Gastroesophageal sphincter (tissue), 4 donors: ENCODE measurements around the gene IL1RAPL2. TPM values are rescaled to one million over a fixed set of nuclear protein-coding genes. Genes with fewer than 3 reads are reported as not detected.

ENCODE experiments used
- ATAC-seq: fragments of 150-250 bp; one replicate; pipeline ENCODE4 v1.9.1; 2016; ENCODE audit warnings: mild to moderate bottlenecking, moderate library complexity
- H3K27ac ChIP-seq, 4 donors: fragments of 200-600 bp; sonication (generic) in 3 of 4; 1 replicate in 3 of 4; 2 replicates in 1 of 4; pipeline ENCODE4 v1.5.1; 2016 to 2019
- H3K27me3 ChIP-seq: fragments of 200-600 bp; sonication (generic); one replicate; pipeline ENCODE4 v1.5.1; 2019
- H3K36me3 ChIP-seq, 2 donors: fragments of 200-600 bp; sonication (generic); one replicate each; pipeline ENCODE4 v1.5.1; 2019; ENCODE audit warnings: control low read depth in 1 of 2
- H3K4me1 ChIP-seq, 3 donors: fragments of 200-600 bp; sonication (generic); 1 replicate in 2 of 3; 2 replicates in 1 of 3; pipeline ENCODE4 v1.5.1; 2016 to 2019; ENCODE audit warnings: control low read depth in 2 of 3
- H3K4me3 ChIP-seq, 2 donors: fragments of 200-600 bp; sonication (generic); one replicate each; pipeline ENCODE4 v1.5.1; 2019; ENCODE audit warnings: mild to moderate bottlenecking in 1 of 2, moderate library complexity in 1 of 2
- H3K9me3 ChIP-seq, 3 donors: fragments of 200-600 bp; sonication (generic); one replicate each; pipeline ENCODE4 v1.5.1; 2017 to 2019; ENCODE audit warnings: control low read depth in 2 of 3
- CTCF ChIP-seq, 4 experiments: fragments of 200-600 bp in 2 of 4; fragments of 450-650 bp in 2 of 4; sonication (generic) in 1 of 4; IDR thresholded peaks; one replicate each; pipeline ENCODE4 v1.5.1; 2017 to 2019; ENCODE audit warnings: antibody characterized with exemption in 4 of 4, mild to moderate bottlenecking in 2 of 4, moderate library complexity in 2 of 4
- EP300 ChIP-seq: sonication (generic); formaldehyde crosslinking; IDR thresholded peaks from one replicate; pipeline ENCODE4 v1.6.1; 2017; ENCODE audit warnings: antibody characterized with exemption, mild to moderate bottlenecking
- POLR2A ChIP-seq, 2 donors: fragments of 450-650 bp; IDR thresholded peaks; one replicate each; pipeline ENCODE4 v1.6.1; 2017; ENCODE audit warnings: antibody characterized with exemption in 2 of 2, mild to moderate bottlenecking in 2 of 2, moderate library complexity in 1 of 2
- POLR2AphosphoS5 ChIP-seq: sonication (generic); formaldehyde crosslinking; IDR thresholded peaks from one replicate; pipeline ENCODE4 v1.6.1; 2017; ENCODE audit warnings: antibody characterized with exemption
- WGBS, 2 donors: methylation state at CpG; one replicate each; pipeline ENCODE4 v1.1.5; 2018; ENCODE audit warnings: low coverage in 1 of 2; 5-methylcytosine and 5-hydroxymethylcytosine counted together
- total RNA-seq, 4 donors: library from RNA; depleted of rRNA; stranded (reverse); fragments of >200 nt; gene quantifications; one replicate each; pipeline ENCODE4 v1.1.0, GENCODE V29; 2016

IL1RAPL2 gene
- total RNA-seq, 4 donors from 2014 or later: 0.54 TPM; not detected in 2

DNA sequence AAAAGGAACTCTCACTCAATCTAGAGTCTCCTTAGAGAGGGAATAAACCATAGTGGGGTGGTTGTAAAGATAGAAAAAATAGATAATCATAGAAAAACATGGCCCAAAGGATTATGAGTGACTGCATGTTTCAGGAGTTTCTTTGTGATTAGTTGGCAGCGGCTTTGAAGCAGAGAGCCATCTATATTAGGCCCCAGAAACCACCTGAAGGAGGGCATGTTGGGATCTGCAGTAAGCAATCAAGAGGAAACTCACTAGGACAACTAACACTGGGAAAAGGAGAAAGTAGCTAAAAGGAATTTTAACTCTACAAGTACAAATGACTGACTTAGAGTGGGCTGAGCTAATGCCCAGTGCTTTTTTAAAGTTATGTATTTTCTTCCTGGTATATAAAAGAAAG lies 987.1 kb downstream of the IL1RAPL2 start:
- no peak for ATAC-seq
- Histone ChIP-seq H3K27me3 (no peaks in the 10 kb centered on the region), H3K4me1 (no peaks in the 10 kb centered on the region), H3K27ac (no peak overlapping the region), H3K4me3 (no peak overlapping the region), H3K36me3 (no peaks in the 10 kb centered on the region), H3K9me3 (no peaks in the 10 kb centered on the region)
- 80% methylated on average over 1 of the region's 1 CpG; no CpG with 5 or more reads in 1 of the 2 donors for WGBS, 2 donors
- TF ChIP-seq CTCF (IDR thresholded peaks at IDR 0.05): no peak
- no peak for TF ChIP-seq POLR2A (IDR thresholded peaks at IDR 0.05)
- no peak for TF ChIP-seq EP300
- no peak for TF ChIP-seq POLR2AphosphoS5

DNA sequence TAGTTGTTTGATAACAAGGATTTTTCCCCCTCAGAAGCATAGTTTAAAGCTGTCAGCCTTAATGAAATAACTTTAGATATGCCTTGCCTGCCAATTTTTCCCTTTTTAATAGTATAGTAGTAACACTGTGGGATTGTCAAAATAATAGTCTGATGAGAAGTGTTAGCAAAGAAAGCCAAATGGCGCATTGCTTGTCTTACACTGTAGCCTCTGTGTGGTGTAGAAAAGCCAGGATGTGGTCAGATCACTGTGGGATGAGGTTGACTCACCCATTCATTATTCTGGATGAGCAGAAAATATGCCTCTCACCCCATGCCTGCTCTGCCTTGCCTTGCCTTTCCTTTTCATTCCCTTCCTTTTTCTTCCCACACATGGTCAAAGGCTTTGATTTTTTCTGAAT lies 998.5 kb downstream of the IL1RAPL2 start:
- Histone ChIP-seq H3K4me1 (no peaks in the 10 kb centered on the region), H3K36me3 (no peaks in the 10 kb centered on the region), H3K4me3 (no peak overlapping the region), H3K9me3 (no peaks in the 10 kb centered on the region), H3K27me3 (no peaks in the 10 kb centered on the region), H3K27ac (no peak overlapping the region)
- WGBS, 2 donors: 29 to 80% methylated on average over 1 of the region's 1 CpG
- TF ChIP-seq POLR2AphosphoS5 (no peak), CTCF (IDR thresholded peaks at IDR 0.05) (no peak), POLR2A (IDR thresholded peaks at IDR 0.05) (no peak), EP300 (no peak)
- ATAC-seq: no peak

GRCh38 chrX:105565856-105566255 lies 999.9 kb downstream of the IL1RAPL2 start:
- Histone ChIP-seq H3K36me3 (no peaks in the 10 kb centered on the region), H3K4me1 (no peaks in the 10 kb centered on the region), H3K4me3 (no peak overlapping the region), H3K27me3 (no peaks in the 10 kb centered on the region), H3K27ac (no peak overlapping the region), H3K9me3 (no peaks in the 10 kb centered on the region)
- 25 to 56% methylated on average over 2 of the region's 2 CpGs for WGBS, 2 donors
- ATAC-seq: no peak
- TF ChIP-seq POLR2AphosphoS5 (no peak), EP300 (no peak), CTCF (IDR thresholded peaks at IDR 0.05) (no peak), POLR2A (IDR thresholded peaks at IDR 0.05) (no peak)

DNA sequence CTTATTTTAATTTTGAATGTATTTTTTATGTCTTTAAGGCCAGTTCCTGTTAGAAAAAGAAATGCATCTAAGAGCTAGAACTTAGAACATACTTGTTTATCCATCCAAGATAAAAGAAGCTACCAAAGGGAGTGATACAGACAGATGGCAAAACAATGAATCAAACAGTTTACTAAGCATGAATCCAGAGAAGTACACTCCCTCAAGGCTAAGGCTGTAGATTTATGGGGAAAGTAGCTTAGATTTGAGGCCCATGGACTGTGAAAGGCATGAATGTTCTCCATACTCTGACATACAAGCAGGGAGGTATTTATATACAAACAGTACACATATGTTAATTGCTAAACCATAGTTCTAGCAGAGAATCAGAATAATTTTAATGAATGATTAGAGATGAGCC lies 1001.1 kb downstream of the IL1RAPL2 start:
- no peaks in the 10 kb centered on the region for H3K36me3 ChIP-seq
- no peaks in the 10 kb centered on the region for H3K9me3 ChIP-seq
- no peak for TF ChIP-seq CTCF (IDR thresholded peaks at IDR 0.05)
- no peak for TF ChIP-seq POLR2A (IDR thresholded peaks at IDR 0.05)
- TF ChIP-seq EP300: no peak
- no peak for TF ChIP-seq POLR2AphosphoS5
- no peak for ATAC-seq
- H3K27ac ChIP-seq: no peak overlapping the region
- H3K4me1 ChIP-seq: no peaks in the 10 kb centered on the region
- no peak overlapping the region for H3K4me3 ChIP-seq
- no peaks in the 10 kb centered on the region for H3K27me3 ChIP-seq

GRCh38 chrX:105608745-105609144 lies 1042.7 kb downstream of the IL1RAPL2 start:
- H3K36me3 ChIP-seq: no peaks in the 10 kb centered on the region
- WGBS, 2 donors: 88% methylated on average over 2 of the region's 2 CpGs; no CpG with 5 or more reads in 1 of the 2 donors
- no peak for ATAC-seq
- no peak overlapping the region for H3K27ac ChIP-seq
- no peaks in the 10 kb centered on the region for H3K27me3 ChIP-seq
- TF ChIP-seq CTCF (IDR thresholded peaks at IDR 0.05) (no peak), POLR2AphosphoS5 (no peak), EP300 (no peak), POLR2A (IDR thresholded peaks at IDR 0.05) (no peak)
- H3K4me1 ChIP-seq: no peaks in the 10 kb centered on the region
- no peaks in the 10 kb centered on the region for H3K9me3 ChIP-seq
- H3K4me3 ChIP-seq: no peak overlapping the region
